Stimulated activated naive CD4-positive, alpha-beta T cell treated with Interleukin-2 at 50 U/mL for 16 hours (primary cell): ENCODE measurements around the gene DOK4.

ENCODE experiments used
- DNase-seq: peaks from one replicate; lab custom pipeline; 2025; lab: John Stamatoyannopoulos, UW

DOK4 gene

GRCh38 chr16:57485916-57486857, at the start of gene DOK4:
Gene DOK4, minus strand, starts transcription at chr16:57486493. Its CDS starts 6,986 bp downstream, at chr16:57479507.
- DNase-seq = peak; percentile 74

- DNase-seq = peak; percentile 93
Measured at GRCh38 chr16:57535680-57536305, 49.5 kb upstream of the DOK4 start.

GRCh38 chr16:57534881-57535658, 48.8 kb upstream of the DOK4 start:
- DNase-seq = no peak

- DNase-seq = no peak
Measured at GRCh38 chr16:57534337-57534880, 48.1 kb upstream of the DOK4 start.

GRCh38 chr16:57533431-57534336, 47.4 kb upstream of the DOK4 start:
- DNase-seq = peak; percentile 12

GRCh38 chr16:57532266-57532625, 46.0 kb upstream of the DOK4 start:
- DNase-seq = no peak

- no peak for DNase-seq
Measured at GRCh38 chr16:57531635-57532265, 45.5 kb upstream of the DOK4 start.

GRCh38 chr16:57531253-57531575, 44.9 kb upstream of the DOK4 start:
- no peak for DNase-seq

- no peak for DNase-seq
Measured at GRCh38 chr16:57530522-57531252, 44.4 kb upstream of the DOK4 start.

- DNase-seq = peak; percentile 64
Measured at GRCh38 chr16:57530104-57530521, 43.8 kb upstream of the DOK4 start.

GRCh38 chr16:57529391-57530103, 43.3 kb upstream of the DOK4 start:
- no peak for DNase-seq

GRCh38 chr16:57528499-57529390, 42.5 kb upstream of the DOK4 start:
- no peak for DNase-seq

- no peak for DNase-seq
Measured at GRCh38 chr16:57527610-57528360, 41.5 kb upstream of the DOK4 start.

- no peak for DNase-seq
Measured at GRCh38 chr16:57527027-57527426, 40.7 kb upstream of the DOK4 start.

- no peak for DNase-seq
Measured at GRCh38 chr16:57526498-57526897, 40.2 kb upstream of the DOK4 start.

GRCh38 chr16:57525761-57526160, 39.5 kb upstream of the DOK4 start:
- DNase-seq = no peak

- DNase-seq = no peak
Measured at GRCh38 chr16:57522960-57523359, 36.7 kb upstream of the DOK4 start.
